ENCODE data around the gene PFN4.

GRCh38 chr2:24072259-24072658, 50.9 kb downstream of the PFN4 start:
- TF ChIP-seq CTCF (IDR thresholded peaks at IDR 0.05) (no peak), EP300 (IDR thresholded peaks at IDR 0.05) (no peak), POLR2AphosphoS5 (IDR thresholded peaks at IDR 0.05) (no peak)
